Osteoblast (primary cell): ENCODE measurements around the gene MAPKAPK3. TPM values are rescaled to one million over a fixed set of nuclear protein-coding genes. Genes with fewer than 3 reads are reported as not detected.
A peak's percentile ranks its signal among the peaks of the same experiment; 100 is the strongest.

Experiments
- DNase-seq: peaks from one replicate; pipeline ENCODE4 v3.0.0; 2011; ENCODE audit warnings: low spot score, mixed read lengths; ENCODE audit not compliant: insufficient read length; ENCODE audit errors: missing footprints
- H2AFZ ChIP-seq: 2 replicates; pipeline ENCODE4 v1.6.0; 2011; ENCODE audit warnings: mild to moderate bottlenecking, low read length
- H3K27ac ChIP-seq: 2 replicates; pipeline ENCODE4 v1.5.1; 2011; ENCODE audit warnings: mild to moderate bottlenecking, low read depth, low read length, moderate library complexity
- H3K27me3 ChIP-seq: 2 replicates; pipeline ENCODE4 v1.6.0; 2012; ENCODE audit warnings: mild to moderate bottlenecking, control low read depth, inconsistent platforms, low read length, moderate library complexity; ENCODE audit not compliant: insufficient read depth
- H3K36me3 ChIP-seq: 2 replicates; pipeline ENCODE4 v1.5.1; 2011; ENCODE audit warnings: mild to moderate bottlenecking, low read length, control low read depth, moderate library complexity; ENCODE audit not compliant: insufficient read depth
- H3K4me1 ChIP-seq: 2 replicates; pipeline ENCODE4 v1.5.1; 2011; ENCODE audit warnings: mild to moderate bottlenecking, low read length, control low read depth, moderate library complexity; ENCODE audit not compliant: insufficient read depth
- H3K4me2 ChIP-seq: 2 replicates; pipeline ENCODE4 v1.6.0; 2011; ENCODE audit warnings: mild to moderate bottlenecking, low read length; ENCODE audit not compliant: insufficient read depth
- H3K4me3 ChIP-seq: fragments of 200-600 bp; sonication (generic); 3 replicates; pipeline ENCODE4 v1.5.1; 2012; ENCODE audit warnings: mild to moderate bottlenecking, low read length, inconsistent platforms; ENCODE audit not compliant: insufficient read depth
- H3K79me2 ChIP-seq: 2 replicates; pipeline ENCODE4 v1.6.0; 2012; ENCODE audit warnings: mild to moderate bottlenecking, low read length, control low read depth, inconsistent platforms; ENCODE audit not compliant: insufficient read depth
- H3K9me3 ChIP-seq: 2 replicates; pipeline ENCODE4 v1.5.1; 2011; ENCODE audit warnings: low read depth, low read length, control low read depth
- H4K20me1 ChIP-seq: 2 replicates; pipeline ENCODE4 v1.6.0; 2012; ENCODE audit warnings: mild to moderate bottlenecking, low read length, control low read depth; ENCODE audit not compliant: insufficient read depth
- total RNA-seq: library from RNA; depleted of rRNA; stranded (reverse); fragments of >200 nt; gene quantifications from 2 replicates; pipeline ENCODE4 v1.2.3, GENCODE V29; 2012
- TF ChIP-seq, protein P1 (sequence below): IDR thresholded peaks from 2 replicates; pipeline ENCODE4 v1.5.1; 2011; ENCODE audit warnings: mild to moderate bottlenecking, low read depth, low read length, moderate library complexity; ENCODE audit errors: extremely low read depth

The MAPKAPK3 gene
- total RNA-seq, 1 donor: 56.5 TPM

DNA sequence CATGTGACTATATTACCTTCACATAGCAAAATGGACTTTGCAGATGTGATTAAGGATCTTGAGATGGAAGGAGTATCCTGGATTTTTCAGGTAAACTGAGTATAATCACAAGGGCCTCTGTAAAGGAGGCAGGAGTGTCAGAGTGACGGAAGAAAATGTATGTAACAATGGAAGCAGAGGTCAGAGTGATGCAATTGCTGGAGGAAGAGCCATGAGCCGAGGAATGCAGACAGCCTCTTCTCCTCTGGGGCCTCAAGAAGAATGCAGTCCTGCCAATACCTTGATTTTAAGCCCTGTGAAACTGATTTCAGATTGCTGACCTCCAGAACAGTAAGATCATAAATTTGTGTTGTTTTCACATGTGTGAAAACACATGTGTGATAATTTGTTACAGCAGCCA lies 32.6 kb upstream of the MAPKAPK3 start:
- peak; percentile 27 for DNase-seq
- TF ChIP-seq, protein P1, sequence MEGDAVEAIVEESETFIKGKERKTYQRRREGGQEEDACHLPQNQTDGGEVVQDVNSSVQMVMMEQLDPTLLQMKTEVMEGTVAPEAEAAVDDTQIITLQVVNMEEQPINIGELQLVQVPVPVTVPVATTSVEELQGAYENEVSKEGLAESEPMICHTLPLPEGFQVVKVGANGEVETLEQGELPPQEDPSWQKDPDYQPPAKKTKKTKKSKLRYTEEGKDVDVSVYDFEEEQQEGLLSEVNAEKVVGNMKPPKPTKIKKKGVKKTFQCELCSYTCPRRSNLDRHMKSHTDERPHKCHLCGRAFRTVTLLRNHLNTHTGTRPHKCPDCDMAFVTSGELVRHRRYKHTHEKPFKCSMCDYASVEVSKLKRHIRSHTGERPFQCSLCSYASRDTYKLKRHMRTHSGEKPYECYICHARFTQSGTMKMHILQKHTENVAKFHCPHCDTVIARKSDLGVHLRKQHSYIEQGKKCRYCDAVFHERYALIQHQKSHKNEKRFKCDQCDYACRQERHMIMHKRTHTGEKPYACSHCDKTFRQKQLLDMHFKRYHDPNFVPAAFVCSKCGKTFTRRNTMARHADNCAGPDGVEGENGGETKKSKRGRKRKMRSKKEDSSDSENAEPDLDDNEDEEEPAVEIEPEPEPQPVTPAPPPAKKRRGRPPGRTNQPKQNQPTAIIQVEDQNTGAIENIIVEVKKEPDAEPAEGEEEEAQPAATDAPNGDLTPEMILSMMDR: no peak
- Histone ChIP-seq H2AFZ (no peak overlapping the region), H3K4me2 (no peak overlapping the region), H3K4me3 (no peak overlapping the region), H3K79me2 (no peaks in the 10 kb centered on the region), H3K27me3 (no peaks in the 10 kb centered on the region), H4K20me1 (no peaks in the 10 kb centered on the region), H3K9me3 (no peaks in the 10 kb centered on the region), H3K4me1 (peaks cover 20% of the 10 kb centered on the region), H3K27ac (no peak overlapping the region), H3K36me3 (peaks cover 15% of the 10 kb centered on the region)

DNA sequence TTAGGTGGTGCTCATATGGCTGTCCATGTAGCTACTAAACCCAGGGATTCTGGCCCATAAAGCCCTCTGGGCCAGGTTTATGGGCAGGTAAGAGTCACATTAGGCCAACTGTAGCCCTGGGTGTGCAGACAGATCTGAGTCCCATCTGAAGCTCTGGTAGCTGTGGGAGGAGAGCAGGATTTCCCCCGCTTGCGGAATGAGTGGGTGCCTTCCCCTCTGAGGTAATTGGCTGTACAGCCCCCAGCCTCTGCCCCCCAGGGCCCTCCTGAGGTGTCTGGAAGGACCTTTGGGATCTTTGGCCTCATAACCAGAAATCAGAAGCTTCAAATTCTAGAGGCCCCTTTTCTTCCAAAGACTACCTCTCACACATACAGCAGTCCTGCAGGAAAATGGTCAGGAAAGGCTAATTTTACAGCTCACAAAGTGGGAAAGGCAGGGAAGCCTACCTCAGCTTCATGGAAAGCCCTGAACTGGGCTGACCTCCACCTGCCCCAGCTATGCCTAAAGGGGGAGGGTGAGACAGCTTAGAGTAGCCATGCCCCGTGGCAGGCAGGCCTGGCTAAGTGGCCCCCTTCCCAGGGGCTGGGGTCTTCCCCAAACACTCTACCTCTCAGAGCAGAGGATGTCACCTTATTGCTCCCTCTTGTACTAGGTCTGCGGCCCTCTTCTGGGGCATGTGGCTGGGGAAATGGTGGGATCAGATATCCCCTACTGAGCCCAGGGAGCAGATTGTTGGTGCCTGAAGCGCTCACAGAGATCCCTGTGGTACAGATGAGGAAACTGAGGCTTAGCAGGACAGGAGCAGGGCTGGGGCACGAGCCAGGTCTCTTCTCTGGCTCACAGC lies 30.8 kb upstream of the MAPKAPK3 start:
- Histone ChIP-seq H3K9me3 (no peaks in the 10 kb centered on the region), H3K79me2 (no peaks in the 10 kb centered on the region), H3K27me3 (no peaks in the 10 kb centered on the region), H3K4me2 (no peak overlapping the region), H3K4me3 (no peak overlapping the region), H3K4me1 (peaks cover 27% of the 10 kb centered on the region), H2AFZ (no peak overlapping the region), H3K36me3 (peaks cover 15% of the 10 kb centered on the region), H3K27ac (no peak overlapping the region), H4K20me1 (no peaks in the 10 kb centered on the region)
- peak; percentile 49 for DNase-seq
- TF ChIP-seq, protein P1: no peak

DNA sequence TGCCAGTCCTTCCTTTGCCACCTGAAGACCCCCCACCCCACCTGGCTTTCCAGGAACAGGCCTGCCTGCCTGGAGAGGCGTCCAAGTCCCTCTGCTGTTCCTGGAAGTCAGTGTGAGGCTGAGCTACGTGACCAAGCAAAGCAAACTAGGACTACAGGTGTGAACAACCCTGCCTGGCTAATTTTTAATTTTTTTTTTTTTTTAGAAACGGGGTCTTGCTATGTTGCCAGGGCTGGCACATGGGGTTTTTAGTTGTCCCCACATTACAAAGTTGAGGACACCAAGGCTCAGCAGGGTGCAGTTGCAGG lies 30.2 kb upstream of the MAPKAPK3 start:
- Histone ChIP-seq H3K9me3 (no peaks in the 10 kb centered on the region), H3K4me1 (peaks cover 28% of the 10 kb centered on the region), H2AFZ (no peak overlapping the region), H3K79me2 (no peaks in the 10 kb centered on the region), H3K27ac (no peak overlapping the region), H4K20me1 (no peaks in the 10 kb centered on the region), H3K4me2 (no peak overlapping the region), H3K4me3 (no peak overlapping the region), H3K36me3 (peaks cover 11% of the 10 kb centered on the region), H3K27me3 (no peaks in the 10 kb centered on the region)
- TF ChIP-seq, protein P1: no peak
- DNase-seq: no peak

DNA sequence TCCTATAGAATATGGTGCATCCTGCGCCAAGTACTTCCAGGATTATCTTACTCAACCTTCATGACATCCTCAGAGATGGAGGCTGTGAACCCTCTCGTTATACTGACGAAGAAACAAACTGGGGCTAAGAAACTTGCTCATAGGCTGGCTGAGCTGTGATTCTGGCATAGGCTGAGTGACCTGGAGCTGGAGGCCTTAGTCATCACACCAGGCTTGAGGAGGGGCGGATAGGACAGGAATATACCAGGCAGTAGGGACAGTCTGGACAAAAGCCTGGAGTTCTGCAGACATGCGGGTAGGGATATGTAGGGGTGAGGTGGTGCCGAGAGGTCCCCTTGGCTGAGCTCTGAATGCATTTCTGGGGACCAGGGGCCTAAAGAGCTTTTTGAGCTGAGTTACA lies 29.6 kb upstream of the MAPKAPK3 start:
- peaks cover 6% of the 10 kb centered on the region for H3K36me3 ChIP-seq
- H3K4me2 ChIP-seq: no peak overlapping the region
- no peaks in the 10 kb centered on the region for H3K9me3 ChIP-seq
- no peaks in the 10 kb centered on the region for H3K27me3 ChIP-seq
- H3K27ac ChIP-seq: peak overlapping the region; percentile 19
- no peak overlapping the region for H3K4me3 ChIP-seq
- H2AFZ ChIP-seq: no peak overlapping the region
- no peaks in the 10 kb centered on the region for H3K79me2 ChIP-seq
- H3K4me1 ChIP-seq: peaks cover 32% of the 10 kb centered on the region
- no peaks in the 10 kb centered on the region for H4K20me1 ChIP-seq
- TF ChIP-seq, protein P1: no peak
- DNase-seq: peak; percentile 91
